K562 (cell line): Measurements from ENCODE around the gene WSCD2. TPM values are rescaled to one million over a fixed set of nuclear protein-coding genes. Genes with fewer than 3 reads are reported as not detected.

Experiments
- ATAC-seq: fragments of 200-7000 bp; cut with Tn5 transposase; 3 replicates; pipeline ENCODE4 v1.9.1; 2020; ENCODE audit warnings: moderate library complexity
- BruUV-seq: library from RNA; stranded (reverse); fragments of 400-500 nt; replicated peaks from 2 replicates; lab custom pipeline; 2021; lab: Mats Ljungman, UMichigan
- CTCF ChIA-PET: fragments of 300-600 bp; formaldehyde crosslinking; extraction: SDS; loops from one replicate; lab custom pipeline; 2021; ENCODE audit warnings: low intra/inter-chr PET ratio; lab: Yijun Ruan, JAX
- POLR2A ChIA-PET: fragments of 300-600, 350-650 bp; sonication (Branson Sonifier 250); formaldehyde crosslinking; extraction: SDS; loops from one replicate; lab custom pipeline; 2021; ENCODE audit warnings: antibody characterized with exemption, inconsistent platforms; lab: Yijun Ruan, JAX
- DNase-seq, 4 experiments: peaks; one replicate each; pipeline versions ENCODE4 v3.0.0 to v3.0.0-alpha.2; 2011 to 2018; ENCODE audit warnings: low spot score in 3 of 4, mixed read lengths in 3 of 4; ENCODE audit errors: extremely low read depth in 1 of 4
- FAIRE-seq: peaks from 2 replicates; lab custom pipeline; 2011; peaks lifted over from hg19 to GRCh38; lab: Jason Lieb, UNC
- H2AFZ ChIP-seq: 2 replicates; pipeline ENCODE4 v1.6.0; 2011; ENCODE audit warnings: low read depth, low read length, control low read depth, inconsistent platforms
- H3K27ac ChIP-seq: fragments of 200-600 bp; 3 replicates; pipeline ENCODE4 v1.8.0; 2011; ENCODE audit warnings: low read depth, mild to moderate bottlenecking, control low read depth, inconsistent platforms, low read length, moderate library complexity, mixed read lengths; ENCODE audit errors: extremely low read depth
- H3K27me3 ChIP-seq, 2 experiments: fragments of 300-600 bp in 1 of 2; 2 replicates in 1 of 2; 3 replicates in 1 of 2; pipeline versions ENCODE4 v1.6.0 to v1.8.0; 2011; ENCODE audit warnings: inconsistent platforms in 2 of 2, low read length in 2 of 2, mild to moderate bottlenecking in 1 of 2, mixed read lengths in 1 of 2, moderate library complexity in 1 of 2; ENCODE audit not compliant: control insufficient read depth in 2 of 2, insufficient read depth in 2 of 2
- H3K36me3 ChIP-seq: fragments of 300-600 bp; 3 replicates; pipeline ENCODE4 v1.8.0; 2011; ENCODE audit warnings: mild to moderate bottlenecking, low read length, inconsistent platforms; ENCODE audit not compliant: control insufficient read depth, insufficient read depth
- H3K4me1 ChIP-seq, 2 experiments: fragments of 200-600 bp in 1 of 2; replicated peaks in 1 of 2; 2 replicates in 1 of 2; 3 replicates in 1 of 2; pipeline versions ENCODE4 v1.5.1 to v1.8.0; 2011; ENCODE audit warnings: inconsistent platforms in 2 of 2, low read length in 2 of 2, mild to moderate bottlenecking in 1 of 2, mixed read lengths in 1 of 2, moderate library complexity in 1 of 2; ENCODE audit not compliant: control insufficient read depth in 2 of 2, insufficient read depth in 2 of 2
- H3K4me2 ChIP-seq: 2 replicates; pipeline ENCODE4 v1.6.1; 2011; ENCODE audit warnings: low read length, control low read depth, inconsistent platforms, mixed read lengths; ENCODE audit not compliant: insufficient read depth
- H3K4me3 ChIP-seq: fragments of 200-600 bp; sonication (generic), shearing (Covaris generic); 2 replicates; pipeline ENCODE4 v1.5.1; 2016; ENCODE audit warnings: control low read depth, inconsistent platforms
- H3K79me2 ChIP-seq: fragments of 200-600 bp; 3 replicates; pipeline ENCODE4 v1.8.0; 2011; ENCODE audit warnings: low read length, inconsistent platforms; ENCODE audit not compliant: control insufficient read depth, insufficient read depth
- H3K9ac ChIP-seq, 2 experiments: 2 replicates each; pipeline versions ENCODE4 v1.6.0 to v1.6.1; 2011; ENCODE audit warnings: low read depth in 2 of 2, low read length in 2 of 2, control low read depth in 1 of 2, inconsistent platforms in 1 of 2, mild to moderate bottlenecking in 1 of 2, mixed read lengths in 1 of 2; ENCODE audit not compliant: insufficient read depth in 1 of 2
- H3K9me1 ChIP-seq: one replicate; pipeline ENCODE4 v1.6.0; 2011; ENCODE audit warnings: inconsistent platforms, mild to moderate bottlenecking, low read length, moderate library complexity; ENCODE audit not compliant: control insufficient read depth, insufficient read depth
- H3K9me3 ChIP-seq: replicated peaks from 2 replicates; pipeline ENCODE4 v1.5.1; 2011; ENCODE audit warnings: low read depth, low read length, inconsistent platforms; ENCODE audit not compliant: control insufficient read depth, insufficient read depth
- H4K20me1 ChIP-seq: replicated peaks from 2 replicates; pipeline ENCODE4 v1.6.1; 2011; ENCODE audit warnings: low read length, inconsistent platforms, mixed read lengths; ENCODE audit not compliant: control insufficient read depth, insufficient read depth
- CHD1 ChIP-seq: fragments of 200-600 bp; sonication (generic); IDR thresholded peaks from one replicate; pipeline ENCODE4 v1.6.1; 2012; ENCODE audit warnings: mild to moderate bottlenecking, moderate library complexity, low read length, inconsistent platforms
- JUNB ChIP-seq: fragments of 450-650 bp; formaldehyde crosslinking; conservative IDR thresholded peaks from 2 replicates; pipeline ENCODE4 v1.4.0; 2020; ENCODE audit warnings: mild to moderate bottlenecking
- KAT7 ChIP-seq: sonication (generic); formaldehyde crosslinking; IDR thresholded peaks from 2 replicates; pipeline ENCODE4 v1.8.0; 2022; ENCODE audit warnings: missing genetic modification reagents, mild to moderate bottlenecking, borderline replicate concordance
- KLF1 ChIP-seq: fragments of 450-650 bp; IDR thresholded peaks from 2 replicates; pipeline ENCODE4 v1.6.1; 2016; ENCODE audit warnings: missing genetic modification characterization, missing compliant biosample characterization
- MEF2A ChIP-seq: IDR thresholded peaks from 2 replicates; pipeline ENCODE4 v1.6.1; 2011; ENCODE audit warnings: low read depth, mild to moderate bottlenecking, low read length, moderate library complexity; ENCODE audit not compliant: control insufficient read depth
- NFE2 ChIP-seq: IDR thresholded peaks from 2 replicates; pipeline ENCODE4 v1.6.1; 2014; ENCODE audit warnings: antibody characterized with exemption, low read depth
- NFRKB ChIP-seq: fragments of 450-650 bp; IDR thresholded peaks from 2 replicates; pipeline ENCODE4 v1.6.1; 2016; ENCODE audit warnings: low read depth
- NONO ChIP-seq, 2 experiments: fragments of 200-400 bp in 1 of 2; fragments of 450-650 bp in 1 of 2; formaldehyde crosslinking in 1 of 2; IDR thresholded peaks; 2 replicates each; pipeline ENCODE4 v1.6.1; 2017; ENCODE audit warnings: low read depth in 2 of 2, mild to moderate bottlenecking in 2 of 2, moderate library complexity in 2 of 2, low read length in 1 of 2
- PCBP1 ChIP-seq: fragments of 200-400 bp; formaldehyde crosslinking; IDR thresholded peaks from 2 replicates; pipeline ENCODE4 v1.6.1; 2018; ENCODE audit warnings: mild to moderate bottlenecking, low read depth, low read length; ENCODE audit not compliant: poor library complexity, severe bottlenecking
- POLR2AphosphoS2 ChIP-seq: IDR thresholded peaks from 2 replicates; pipeline ENCODE4 v1.6.1; 2012; ENCODE audit warnings: low read length, improper control_type of control experiment
- SIN3A ChIP-seq, 2 experiments: fragments of 150-350 bp in 1 of 2; IDR thresholded peaks; 2 replicates each; pipeline ENCODE4 v1.6.1; 2011 to 2016; ENCODE audit warnings: borderline replicate concordance in 2 of 2, low read depth in 2 of 2, low read length in 2 of 2, mild to moderate bottlenecking in 2 of 2, moderate library complexity in 2 of 2; ENCODE audit not compliant: control insufficient read depth in 1 of 2
- SRSF3 ChIP-seq: fragments of 200-400 bp; formaldehyde crosslinking; IDR thresholded peaks from 2 replicates; pipeline ENCODE4 v1.6.1; 2016; ENCODE audit warnings: mild to moderate bottlenecking, low read length, moderate library complexity; ENCODE audit not compliant: insufficient read depth
- ZBTB49 ChIP-seq: sonication (generic); formaldehyde crosslinking; IDR thresholded peaks from 2 replicates; pipeline ENCODE4 v1.8.0; 2022; ENCODE audit warnings: missing genetic modification reagents, mild to moderate bottlenecking, borderline replicate concordance
- ZNF3 ChIP-seq: fragments of 250-450 bp; sonication (Bioruptor Pico); IDR thresholded peaks from 2 replicates; pipeline ENCODE4 v1.5.0; 2021; ENCODE audit warnings: mild to moderate bottlenecking, moderate library complexity
- ZNF436 ChIP-seq: fragments of 250-450, 450-650 bp; sonication (Bioruptor Pico); formaldehyde crosslinking; IDR thresholded peaks from 2 replicates; pipeline ENCODE4 v1.7.0; 2020; ENCODE audit warnings: mild to moderate bottlenecking
- WGBS: fragments of 100-300 bp; shearing (Covaris generic); methylation state at CpG from one replicate; pipeline ENCODE4 v1.1.6; 2016; ENCODE audit warnings: low coverage, mixed read lengths; ENCODE audit not compliant: insufficient coverage; ENCODE audit errors: missing lambda C conversion rate; 5-methylcytosine and 5-hydroxymethylcytosine counted together
- in situ Hi-C: fragments of 300-500 bp; cut with MboI; formaldehyde crosslinking; loops from 4 replicates; pipeline ENCODE4 v1.15.0; 2018; ENCODE audit warnings: inconsistent platforms, mixed read lengths
- intact Hi-C: fragments of 100-400 bp; cut with micrococcal nuclease; formaldehyde crosslinking; loops from 2 replicates; pipeline ENCODE4 v1.14.2; 2022
- polyA plus RNA-seq, 8 experiments: library from polyadenylated mRNA; depleted of rRNA in 4 of 8; stranded (reverse) in 5 of 8; unstranded in 3 of 8; fragments of >200 nt; fragmentation: Nextera tagmentation in 2 of 8; fragmentation: Illumina TruSeq in 1 of 8; extraction: Ambion mirVana in 2 of 8; extraction: Trizol in 1 of 8; gene quantifications; 2 replicates each; pipeline versions ENCODE4 v1.2.1 to v1.2.3, GENCODE V29; 2011 to 2014; ENCODE audit warnings: inconsistent platforms in 1 of 8, missing spikeins in 1 of 8
- total RNA-seq, 7 experiments: library from RNA; depleted of rRNA in 6 of 7; stranded (reverse); fragments of >200 nt in 6 of 7; fragmentation: Illumina TruSeq in 2 of 7; extraction: Trizol in 2 of 7; gene quantifications; 2 replicates each; pipeline versions ENCODE4 v1.2.1 to v1.2.3, GENCODE V29; 2011 to 2021; ENCODE audit warnings: low replicate concordance in 1 of 7

Gene WSCD2
- total and polyA plus RNA-seq, 9 of the 15 experiments (the other 6 are each of a cell fraction or from before 2014, with no cell fraction given) = 0.72 to 14.1 (median 4.0) TPM

GRCh38 chr12:108091679-108092051, 37.4 kb upstream of the WSCD2 start:
- WGBS = 6% methylated on average over 4 of the region's 4 CpGs
- intact Hi-C loops = loop anchor here (10.0 kb wide), 1 partner anchor 403 kb away; no protein-coding TSS in a partner anchor
- Histone ChIP-seq H3K9me3 (no peaks in the 10 kb centered on the region), H3K27ac (no peak overlapping the region), H3K4me3 (no peak overlapping the region), H3K4me1 (peaks cover 0 to 2% of the 10 kb centered on the region in 2 experiments; a peak in 1 of 5 replicates), H3K4me2 (no peak overlapping the region), H3K9me1 (no peaks in the 10 kb centered on the region), H3K36me3 (no peaks in the 10 kb centered on the region), H4K20me1 (no peaks in the 10 kb centered on the region), H2AFZ (peak overlapping the region; percentile 81), H3K9ac (no peak overlapping the region), H3K27me3 (peaks cover 5 to 9% of the 10 kb centered on the region in 2 experiments; a peak in 3 of 5 replicates), H3K79me2 (no peaks in the 10 kb centered on the region)
- POLR2A ChIA-PET = interaction anchor here (1.0 to 1.4 kb wide), 4 partner anchors 9 to 407 kb away, joined by 3 to 7 read pairs (median 4); no protein-coding TSS in a partner anchor
- in situ Hi-C loops = no loop called here
- no peak for TF ChIP-seq KLF1
- no peak for TF ChIP-seq NFE2
- TF ChIP-seq SRSF3 = no peak
- TF ChIP-seq KAT7 (CRISPR knock-in tag) = no peak
- TF ChIP-seq CHD1 = no peak
- TF ChIP-seq MEF2A = no peak
- TF ChIP-seq JUNB = no peak
- TF ChIP-seq NONO (IDR thresholded peaks at IDR 0.05; ENCODE audit: low read depth in 2 of 2, low read length in 1 of 2) = no peak
- TF ChIP-seq NFRKB = no peak
- TF ChIP-seq SIN3A (IDR thresholded peaks at IDR 0.05; ENCODE audit: borderline replicate concordance in 2 of 2, control insufficient read depth in 1 of 2, low read depth in 2 of 2, low read length in 2 of 2) = no peak
- TF ChIP-seq ZBTB49 (CRISPR knock-in tag) = no peak
- TF ChIP-seq PCBP1 = no peak
- TF ChIP-seq POLR2AphosphoS2 = no peak
- TF ChIP-seq ZNF3 (CRISPR knock-in tag) = no peak
- no peak for TF ChIP-seq ZNF436 (CRISPR knock-in tag)
- CTCF ChIA-PET = no interaction called here
- FAIRE-seq (no peak), DNase-seq (no peak), ATAC-seq (no peak; the same call in 1 of the 3 replicates)
- BruUV-seq = no TSS peak
